Measurements from ENCODE around the gene PUS10. TPM values are rescaled to one million over a fixed set of nuclear protein-coding genes. Genes with fewer than 3 reads are reported as not detected.

PUS10 gene
- total and polyA plus RNA-seq, 2 of the 13 experiments (the other 11 are each of a cell fraction or from before 2014, with no cell fraction given), result 41.4 to 44.3 TPM

GRCh38 chr2:61017556-61018317, at the start of gene PUS10, which contains the start of gene PEX13 (continued):
- TF ChIP-seq AKNA (CRISPR knock-in tag; IDR thresholded peaks at IDR 0.05; ENCODE audit: borderline replicate concordance) (peak; percentile 48; the same call in 1 of the 2 replicates), CHD4 (IDR thresholded peaks at IDR 0.05; ENCODE audit: borderline replicate concordance, low read length) (no peak), ARNTL (CRISPR knock-in tag; IDR thresholded peaks at IDR 0.05) (peak; percentile 70; the same call in 1 of the 2 replicates), ZNF674 (CRISPR knock-in tag; IDR thresholded peaks at IDR 0.05; ENCODE audit: low read depth) (0 out of 2 replicates have a peak, but pooled peaks have one; percentile 4), SP2 (CRISPR knock-in tag; IDR thresholded peaks at IDR 0.05) (peak; percentile 20; the same call in 1 of the 2 replicates), PITX1 (CRISPR knock-in tag; IDR thresholded peaks at IDR 0.05) (peak; percentile 93), MAFG (CRISPR knock-in tag; IDR thresholded peaks at IDR 0.05) (no peak), PPARG (CRISPR knock-in tag; conservative IDR thresholded peaks at IDR 0.05) (no peak), ZNF530 (CRISPR knock-in tag; IDR thresholded peaks at IDR 0.05; ENCODE audit: low read depth) (0 out of 2 replicates have a peak, but pooled peaks have one; percentile 77), HMG20A (CRISPR knock-in tag; IDR thresholded peaks at IDR 0.05; ENCODE audit: borderline replicate concordance) (no peak; the same call in 1 of the 2 replicates), ZNF343 (CRISPR knock-in tag; IDR thresholded peaks at IDR 0.05) (peak; percentile 70), TBX3 (IDR thresholded peaks at IDR 0.05; ENCODE audit: borderline replicate concordance) (peak; percentile 98), SP1 (IDR thresholded peaks at IDR 0.05) (no peak), SP1 (CRISPR knock-in tag; IDR thresholded peaks at IDR 0.05) (peak; percentile 60; the same call in 1 of the 2 replicates), ZNF792 (CRISPR knock-in tag; IDR thresholded peaks at IDR 0.05) (peak; percentile 71), KMT2B (CRISPR knock-in tag; IDR thresholded peaks at IDR 0.05) (peak; percentile 71), MEIS2 (CRISPR knock-in tag; IDR thresholded peaks at IDR 0.05) (peak; percentile 86; the same call in 1 of the 2 replicates), NFYC (CRISPR knock-in tag; IDR thresholded peaks at IDR 0.05) (0 out of 2 replicates have a peak, but pooled peaks have one; percentile 1), NR1H2 (CRISPR knock-in tag; IDR thresholded peaks at IDR 0.05; ENCODE audit: borderline replicate concordance, low read depth) (0 out of 2 replicates have a peak, but pooled peaks have one; percentile 32), ZNF598 (CRISPR knock-in tag; IDR thresholded peaks at IDR 0.05; ENCODE audit: borderline replicate concordance) (no peak), POLR2G (IDR thresholded peaks at IDR 0.05; ENCODE audit: low read depth, low read length) (peak; percentile 88), STAG1 (CRISPR knock-in tag; IDR thresholded peaks at IDR 0.05) (no peak; the same call in 1 of the 2 replicates), ZNF564 (CRISPR knock-in tag; IDR thresholded peaks at IDR 0.05) (peak; percentile 86), MBNL3 (CRISPR knock-in tag; conservative IDR thresholded peaks at IDR 0.05) (no peak)
- TF ChIP-seq, protein P1, sequence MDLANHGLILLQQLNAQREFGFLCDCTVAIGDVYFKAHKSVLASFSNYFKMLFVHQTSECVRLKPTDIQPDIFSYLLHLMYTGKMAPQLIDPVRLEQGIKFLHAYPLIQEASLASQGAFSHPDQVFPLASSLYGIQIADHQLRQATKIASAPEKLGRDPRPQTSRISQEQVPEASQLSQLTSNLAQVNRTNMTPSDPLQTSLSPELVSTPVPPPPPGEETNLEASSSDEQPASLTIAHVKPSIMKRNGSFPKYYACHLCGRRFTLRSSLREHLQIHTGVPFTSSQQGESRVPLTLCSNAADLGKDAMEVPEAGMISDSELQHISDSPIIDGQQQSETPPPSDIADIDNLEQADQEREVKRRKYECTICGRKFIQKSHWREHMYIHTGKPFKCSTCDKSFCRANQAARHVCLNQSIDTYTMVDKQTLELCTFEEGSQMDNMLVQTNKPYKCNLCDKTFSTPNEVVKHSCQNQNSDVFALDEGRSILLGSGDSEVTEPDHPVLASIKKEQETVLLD (CRISPR knock-in tag; IDR thresholded peaks at IDR 0.05; ENCODE audit: low read depth), result peak; percentile 7; the same call in 1 of the 2 replicates

All from HepG2 (cell line).